ENCODE data around the gene GOLIM4.

The GOLIM4 gene

GRCh38 chr3:168002786-168003368, 92.8 kb downstream of the GOLIM4 start:
- in situ Hi-C loops (cut with HindIII; ENCODE audit: low sequenced_read_pairs), result loop anchor here (5.0 kb wide), 1 partner anchor 41 kb away; no protein-coding TSS in a partner anchor

DNA sequence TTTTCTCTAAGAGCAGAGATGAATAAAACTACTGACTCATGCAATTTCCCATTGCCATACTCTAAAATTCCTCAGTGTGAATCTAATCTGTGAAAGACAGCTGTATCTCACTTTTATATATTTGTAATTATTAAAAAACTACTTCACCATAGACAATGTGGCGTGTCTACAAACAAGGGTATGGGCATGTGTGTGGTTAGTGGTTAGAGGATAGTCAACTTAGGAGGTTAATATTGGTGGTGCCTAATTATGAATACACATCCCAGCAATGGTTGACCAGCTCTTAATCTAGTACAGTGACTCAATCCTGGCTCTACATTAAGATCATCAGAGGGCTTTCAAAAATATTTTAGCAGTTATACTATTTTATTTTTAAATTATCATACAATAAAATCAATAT, 94.5 kb downstream of the GOLIM4 start:
- in situ Hi-C loops (cut with HindIII; ENCODE audit: low sequenced_read_pairs), result loop anchor here (5.0 kb wide), 1 partner anchor 39 kb away; no protein-coding TSS in a partner anchor

GRCh38 chr3:167998253-167998652, 97.5 kb downstream of the GOLIM4 start:
- in situ Hi-C loops (cut with HindIII; ENCODE audit: low sequenced_read_pairs), result no loop called here

DNA sequence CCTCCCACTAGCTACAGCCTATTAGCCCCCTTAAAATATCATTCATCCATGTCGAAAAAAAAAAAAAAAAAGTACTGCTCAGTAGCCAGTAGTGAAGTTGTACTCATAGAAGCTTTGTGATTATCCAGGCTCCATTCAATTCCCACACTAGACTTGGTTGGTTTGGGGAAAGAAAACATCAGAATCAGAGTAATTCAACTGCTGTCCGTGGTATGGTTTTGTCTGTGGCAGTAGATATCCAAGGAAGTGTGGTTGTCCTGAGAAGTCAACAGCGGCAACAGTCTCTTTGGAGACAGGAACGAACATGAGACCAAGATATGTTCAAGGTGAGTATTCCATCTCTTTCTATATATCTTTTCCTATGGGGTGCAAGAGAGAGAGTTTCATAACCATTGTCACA, 99.2 kb downstream of the GOLIM4 start:
- in situ Hi-C loops (cut with HindIII; ENCODE audit: low sequenced_read_pairs), result no loop called here

- in situ Hi-C loops (cut with HindIII; ENCODE audit: low sequenced_read_pairs), result no loop called here
These were observed 103.3 kb downstream of the GOLIM4 start for GRCh38 chr3:167992381-167992780.

GRCh38 chr3:167991213-167991612, 104.5 kb downstream of the GOLIM4 start:
- in situ Hi-C loops (cut with HindIII; ENCODE audit: low sequenced_read_pairs), result no loop called here

GRCh38 chr3:167989999-167990398, 105.7 kb downstream of the GOLIM4 start:
- in situ Hi-C loops (cut with HindIII; ENCODE audit: low sequenced_read_pairs), result no loop called here

DNA sequence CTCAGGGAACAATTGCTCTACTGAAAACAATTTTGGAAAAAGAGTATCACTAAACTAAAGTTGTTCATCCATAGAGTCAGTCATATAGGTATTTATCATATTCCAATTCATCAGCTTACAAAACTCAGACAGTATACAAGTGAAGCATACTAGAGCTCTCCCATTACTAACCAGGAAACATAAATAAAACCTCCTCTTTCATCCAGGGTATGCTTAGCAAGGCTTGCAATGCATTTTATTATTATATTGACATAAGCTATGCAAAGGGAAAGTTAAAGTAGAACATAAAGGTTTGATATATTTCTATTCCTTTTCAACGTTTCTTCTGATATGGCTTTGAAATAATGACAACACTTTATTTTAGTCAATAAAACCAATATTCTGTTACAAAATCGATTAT, 106.7 kb downstream of the GOLIM4 start:
- in situ Hi-C loops (cut with HindIII; ENCODE audit: low sequenced_read_pairs), result no loop called here

- in situ Hi-C loops (cut with HindIII; ENCODE audit: low sequenced_read_pairs), result no loop called here
These were observed 112.1 kb downstream of the GOLIM4 start for GRCh38 chr3:167983583-167983982.

DNA sequence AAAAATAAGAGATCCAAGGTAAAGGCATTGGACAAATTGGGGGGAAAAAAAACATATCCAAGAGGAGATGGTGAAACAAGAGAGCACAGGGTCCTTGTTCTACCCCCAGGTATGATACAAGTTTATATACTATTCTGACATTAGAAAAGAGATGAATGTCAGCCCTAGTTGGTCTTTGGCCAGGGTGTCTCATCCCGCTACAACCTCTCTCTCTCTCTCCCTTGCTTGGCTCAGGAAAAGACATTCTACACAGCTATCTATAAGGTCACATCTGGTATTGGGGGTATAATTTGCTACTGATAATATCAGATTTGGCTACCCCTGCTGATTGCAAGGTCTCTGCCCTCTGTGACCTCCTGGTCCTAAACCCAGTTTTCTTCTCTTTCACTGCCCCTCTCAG, 117.2 kb downstream of the GOLIM4 start:
- in situ Hi-C loops (cut with HindIII; ENCODE audit: low sequenced_read_pairs), result no loop called here

- in situ Hi-C loops (cut with HindIII; ENCODE audit: low sequenced_read_pairs), result no loop called here
These were observed 117.7 kb downstream of the GOLIM4 start for GRCh38 chr3:167978071-167978470.

DNA sequence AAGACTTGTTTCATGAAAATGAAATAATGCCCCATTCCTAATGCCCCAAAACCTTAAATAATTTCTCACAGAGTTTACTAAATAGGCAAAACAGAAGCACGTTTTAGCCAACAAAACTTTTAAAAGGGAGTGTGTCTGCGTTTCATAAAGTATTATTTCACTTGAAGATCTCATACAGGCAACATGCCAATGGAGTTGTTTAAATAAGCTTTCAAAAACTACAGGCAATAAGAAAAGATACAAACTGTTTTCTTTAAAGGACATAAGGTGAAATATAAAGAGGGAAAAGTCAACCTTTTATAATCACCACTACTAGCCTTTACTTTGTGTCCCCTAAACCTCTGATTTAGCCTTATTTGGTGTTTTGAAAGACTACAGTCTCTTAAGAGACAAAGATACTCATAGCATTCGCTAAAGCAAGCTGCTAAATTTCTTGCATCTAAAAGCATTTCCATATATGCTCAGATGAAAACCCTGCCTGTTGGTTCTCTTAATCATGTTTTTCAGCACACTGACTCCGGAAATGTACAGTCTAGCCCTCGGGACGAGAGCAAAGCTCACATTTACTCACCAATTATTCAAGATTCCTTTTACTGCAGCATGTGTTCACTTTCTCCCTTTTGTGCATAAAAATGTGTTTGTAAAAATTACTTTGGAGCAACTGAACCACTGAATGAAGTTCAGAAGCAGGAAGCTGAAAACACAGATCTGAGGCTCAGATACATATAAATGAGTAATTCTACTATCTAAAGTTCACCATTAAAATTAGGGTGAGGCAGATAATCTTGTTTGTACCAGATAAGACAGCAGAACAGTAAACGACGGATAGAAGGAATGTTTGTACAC, 119.0 kb downstream of the GOLIM4 start:
- in situ Hi-C loops (cut with HindIII; ENCODE audit: low sequenced_read_pairs), result no loop called here

DNA sequence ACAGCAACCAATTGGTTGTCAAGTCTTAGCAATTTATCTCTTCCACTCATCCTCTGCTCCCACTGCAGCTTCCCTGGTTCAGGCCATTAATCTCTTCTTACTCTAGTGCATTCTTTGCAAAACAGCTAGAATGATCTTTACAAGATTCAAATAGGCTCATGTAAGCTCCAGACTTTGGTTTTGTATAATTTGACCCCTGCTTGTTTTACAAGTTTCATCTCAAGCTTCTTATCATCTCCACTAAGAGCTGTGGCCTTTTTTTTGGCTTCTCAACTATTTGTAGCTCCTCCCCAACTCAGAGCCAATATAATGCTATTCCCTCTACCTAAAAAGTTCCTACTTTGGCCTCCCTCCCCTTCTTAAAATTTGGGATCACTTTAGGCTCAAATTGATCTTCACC, 121.8 kb downstream of the GOLIM4 start:
- in situ Hi-C loops (cut with HindIII; ENCODE audit: low sequenced_read_pairs), result no loop called here

- in situ Hi-C loops (cut with HindIII; ENCODE audit: low sequenced_read_pairs), result no loop called here
These were observed 122.7 kb downstream of the GOLIM4 start for GRCh38 chr3:167973046-167973445.

DNA sequence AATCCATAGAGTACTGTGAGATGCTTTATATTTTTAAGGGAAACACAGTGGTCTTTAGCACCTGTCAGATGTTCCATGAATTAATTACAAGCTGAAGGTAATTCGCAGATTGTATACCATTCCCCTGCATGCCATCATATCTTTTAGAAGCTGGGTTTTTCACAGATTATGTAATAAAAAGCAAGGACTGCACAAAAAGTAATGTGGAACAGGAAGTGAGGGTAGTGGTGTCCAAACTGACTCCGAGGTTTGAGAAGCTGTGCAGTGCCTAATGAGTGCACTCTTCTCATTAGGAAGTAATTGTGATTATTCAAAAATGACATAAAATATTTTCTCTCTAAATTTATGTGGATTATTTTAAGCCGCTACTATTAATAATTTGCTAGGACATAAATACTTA, 123.2 kb downstream of the GOLIM4 start:
- in situ Hi-C loops (cut with HindIII; ENCODE audit: low sequenced_read_pairs), result no loop called here

DNA sequence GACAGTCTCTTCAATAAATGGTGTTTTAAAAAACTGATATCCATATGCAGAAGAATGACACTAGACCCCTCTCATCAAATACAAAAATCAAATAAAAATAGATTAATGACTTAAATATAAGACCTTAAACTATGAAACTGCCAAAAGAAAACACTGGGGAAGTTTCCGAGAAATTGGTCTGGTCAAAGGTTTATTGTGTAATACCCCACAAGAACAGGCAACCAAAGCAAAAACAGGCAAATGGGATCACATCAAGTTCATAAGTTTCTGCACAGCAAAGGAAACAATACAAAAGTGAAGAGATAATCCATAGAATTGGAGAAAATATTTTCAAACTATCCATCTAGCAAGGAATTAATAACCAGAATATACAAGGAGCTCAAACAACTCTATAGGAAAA, 126.2 kb downstream of the GOLIM4 start:
- in situ Hi-C loops (cut with HindIII; ENCODE audit: low sequenced_read_pairs), result no loop called here

DNA sequence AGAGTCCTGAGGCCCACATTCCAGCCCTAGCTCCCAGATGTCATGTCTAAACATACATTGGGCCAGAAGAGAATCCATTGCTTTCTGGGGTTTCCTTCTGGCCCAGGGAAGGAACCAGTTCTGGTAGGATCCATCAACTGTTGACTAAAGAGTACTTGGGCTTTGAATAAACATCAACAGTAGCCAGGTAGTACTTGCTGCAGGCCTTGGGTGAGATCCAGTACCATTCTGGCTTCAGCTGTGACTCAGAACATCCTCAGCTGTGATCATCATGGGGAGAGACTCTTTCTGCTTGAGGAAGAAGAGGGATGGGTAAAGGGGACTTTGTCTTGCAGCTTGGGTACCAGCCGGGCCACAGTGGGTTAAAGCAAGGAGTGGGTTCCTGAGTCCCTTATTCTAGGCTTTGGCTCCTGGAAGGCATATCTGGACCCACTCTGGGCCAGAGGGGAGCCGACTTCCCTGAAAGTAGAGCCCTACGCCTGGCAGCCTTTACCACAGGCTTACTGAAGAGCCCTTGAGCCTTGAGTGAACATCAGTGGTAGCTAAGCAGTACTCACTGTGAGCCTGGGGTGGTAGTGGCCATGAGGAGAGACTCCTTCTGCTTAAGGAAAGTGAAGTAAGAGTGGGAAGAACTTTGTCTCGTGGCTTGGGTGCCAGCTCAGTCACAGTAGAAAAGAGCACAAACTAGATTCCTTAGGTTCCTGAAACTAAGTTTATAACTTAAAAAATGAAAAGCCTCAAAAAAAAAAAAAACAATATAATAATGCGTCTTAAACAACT, 128.3 kb downstream of the GOLIM4 start:
- in situ Hi-C loops (cut with HindIII; ENCODE audit: low sequenced_read_pairs), result no loop called here
